Measurements from ENCODE around the gene CACNA2D3.

The CACNA2D3 gene

DNA sequence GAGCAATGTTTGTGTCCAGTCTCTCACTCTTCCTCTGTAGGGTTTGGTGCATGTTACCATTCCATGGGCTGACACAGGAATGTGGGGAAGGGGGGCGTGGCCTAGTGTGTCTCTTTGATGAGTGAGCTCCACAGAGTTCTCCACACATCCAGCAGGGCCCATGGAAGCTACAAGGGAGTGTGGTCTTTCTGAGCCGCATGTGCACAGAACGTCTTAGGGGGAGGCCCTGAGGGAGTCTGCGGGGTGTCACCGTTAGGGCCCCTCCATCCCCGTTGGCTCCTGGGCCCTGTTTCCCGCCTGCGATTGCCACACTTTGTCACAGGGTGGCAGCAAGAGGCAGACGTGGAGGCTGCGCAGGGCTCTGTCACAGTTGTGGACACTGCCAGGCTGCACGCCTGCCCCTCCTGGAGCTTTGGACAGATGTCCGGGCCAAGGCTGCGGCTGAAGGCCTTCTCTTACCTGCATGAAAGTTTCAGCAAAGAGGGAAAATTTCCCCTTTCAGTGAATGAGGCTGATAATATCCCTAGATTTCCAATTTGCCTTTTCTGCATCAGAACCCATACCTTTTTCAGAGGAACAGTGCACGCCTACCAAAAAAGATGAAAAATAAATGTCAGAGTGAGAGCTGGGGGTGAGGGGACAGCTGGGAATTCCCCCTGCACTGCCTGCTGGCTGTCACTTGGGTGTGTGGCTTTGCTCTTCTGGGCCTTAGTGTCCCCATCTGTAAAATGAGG lies 24.3 kb downstream of the CACNA2D3 start:
- Histone ChIP-seq H3K4me3 (ENCODE audit: low read length in 2 of 2) (peak overlapping the region in 1 of 2 donors; percentile 8), H3K36me3 (ENCODE audit: control insufficient read depth in 2 of 2, insufficient read depth in 2 of 2, low read length in 2 of 2) (no peaks in the 10 kb centered on the region), H3K9ac (ENCODE audit: low read length in 2 of 2) (no peak overlapping the region), H3K4me1 (ENCODE audit: control insufficient read depth, insufficient read depth, low read length) (peaks cover 11% of the 10 kb centered on the region), H3K27ac (ENCODE audit: low read length) (no peak overlapping the region), H3K9me3 (ENCODE audit: control insufficient read depth in 2 of 2, low read length in 2 of 2) (no peaks in the 10 kb centered on the region), H3K27me3 (ENCODE audit: control insufficient read depth in 1 of 2, insufficient read depth in 2 of 2, low read length in 2 of 2) (no peaks in the 10 kb centered on the region)

DNA sequence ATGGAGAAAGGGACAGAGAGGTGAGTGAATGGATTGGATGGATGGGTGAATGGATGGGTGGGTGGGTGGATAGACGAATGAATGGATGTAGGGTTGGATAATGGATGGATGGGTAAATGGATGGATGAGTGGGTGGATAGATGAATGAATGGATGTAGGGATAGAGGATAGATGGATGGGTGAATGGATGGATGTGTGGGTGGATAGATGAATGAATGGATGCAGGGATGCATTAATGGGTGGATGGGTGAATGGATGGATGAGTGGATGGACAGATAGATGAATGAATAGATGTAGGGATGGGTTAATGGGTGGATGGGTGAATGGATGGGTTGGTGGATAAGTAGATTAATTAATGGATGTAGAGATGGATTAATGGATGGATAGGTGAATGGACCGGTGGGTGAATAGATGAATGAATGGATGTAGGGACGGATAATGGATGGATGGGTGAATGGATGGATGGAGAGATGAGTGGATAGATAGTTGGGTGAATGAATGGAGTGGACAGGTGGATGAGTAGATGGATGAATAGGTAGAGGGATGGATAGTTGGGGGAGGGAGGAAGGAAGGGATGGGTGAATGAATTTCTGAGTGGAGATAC lies 28.6 kb downstream of the CACNA2D3 start:
- Histone ChIP-seq H3K27ac (ENCODE audit: low read length) (no peak overlapping the region), H3K27me3 (ENCODE audit: control insufficient read depth in 1 of 2, insufficient read depth in 2 of 2, low read length in 2 of 2) (no peaks in the 10 kb centered on the region), H3K9me3 (ENCODE audit: control insufficient read depth in 2 of 2, low read length in 2 of 2) (no peaks in the 10 kb centered on the region), H3K9ac (ENCODE audit: low read length in 2 of 2) (no peak overlapping the region), H3K36me3 (ENCODE audit: control insufficient read depth in 2 of 2, insufficient read depth in 2 of 2, low read length in 2 of 2) (no peaks in the 10 kb centered on the region), H3K4me1 (ENCODE audit: control insufficient read depth, insufficient read depth, low read length) (peaks cover 11% of the 10 kb centered on the region), H3K4me3 (ENCODE audit: low read length in 2 of 2) (no peak overlapping the region)

DNA sequence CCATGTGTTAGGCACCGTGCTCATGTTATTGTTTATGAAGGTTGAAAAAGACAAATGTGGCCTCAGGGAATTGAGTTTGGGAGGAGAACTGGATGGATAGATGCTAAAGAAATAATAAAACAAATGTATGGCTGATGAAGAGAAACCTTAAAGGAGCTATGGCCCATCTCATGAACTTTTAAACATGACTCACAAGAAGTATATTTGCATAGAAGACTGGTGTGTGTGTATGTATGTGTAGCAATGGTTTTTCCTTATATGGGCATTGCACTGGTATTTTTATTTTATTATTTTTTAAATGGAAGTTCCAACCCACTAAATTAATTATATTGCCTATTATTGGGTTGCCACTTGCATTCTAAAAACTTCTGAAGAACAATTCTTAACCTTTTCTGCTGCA lies 31.1 kb downstream of the CACNA2D3 start:
- H3K9me3 ChIP-seq (ENCODE audit: control insufficient read depth in 2 of 2, low read length in 2 of 2): no peaks in the 10 kb centered on the region
- no peaks in the 10 kb centered on the region for H3K36me3 ChIP-seq (ENCODE audit: control insufficient read depth in 2 of 2, insufficient read depth in 2 of 2, low read length in 2 of 2)
- H3K9ac ChIP-seq (ENCODE audit: low read length in 2 of 2): no peak overlapping the region
- no peaks in the 10 kb centered on the region for H3K27me3 ChIP-seq (ENCODE audit: control insufficient read depth in 1 of 2, insufficient read depth in 2 of 2, low read length in 2 of 2)
- H3K27ac ChIP-seq (ENCODE audit: low read length): no peak overlapping the region
- H3K4me3 ChIP-seq (ENCODE audit: low read length in 2 of 2): no peak overlapping the region
- peaks cover 4% of the 10 kb centered on the region for H3K4me1 ChIP-seq (ENCODE audit: control insufficient read depth, insufficient read depth, low read length)

DNA sequence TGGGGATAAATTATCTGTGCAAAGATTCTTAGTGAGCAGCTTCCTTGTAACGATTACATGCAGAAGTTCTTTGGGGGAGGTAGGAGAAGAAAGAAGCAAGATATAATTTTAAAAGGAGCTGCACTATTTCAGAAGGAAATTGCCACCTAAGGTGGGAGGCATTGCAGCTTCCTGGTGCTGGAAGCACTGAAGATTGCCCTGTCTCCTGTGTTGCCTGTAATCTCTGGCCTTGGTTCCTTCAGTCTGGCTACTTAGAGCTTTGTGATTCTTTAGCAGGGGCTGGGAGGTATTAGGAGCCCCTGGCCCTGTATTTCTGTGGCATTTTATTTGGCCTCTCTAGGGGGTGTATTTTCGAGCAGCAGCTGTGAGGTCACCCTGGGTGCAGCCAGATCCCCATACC lies 35.5 kb downstream of the CACNA2D3 start:
- H3K9me3 ChIP-seq (ENCODE audit: control insufficient read depth in 2 of 2, low read length in 2 of 2): no peaks in the 10 kb centered on the region
- H3K27me3 ChIP-seq (ENCODE audit: control insufficient read depth in 1 of 2, insufficient read depth in 2 of 2, low read length in 2 of 2): no peaks in the 10 kb centered on the region
- peaks cover 4% of the 10 kb centered on the region for H3K4me1 ChIP-seq (ENCODE audit: control insufficient read depth, insufficient read depth, low read length)
- H3K27ac ChIP-seq (ENCODE audit: low read length): no peak overlapping the region
- H3K36me3 ChIP-seq (ENCODE audit: control insufficient read depth in 2 of 2, insufficient read depth in 2 of 2, low read length in 2 of 2): no peaks in the 10 kb centered on the region
- H3K9ac ChIP-seq (ENCODE audit: low read length in 2 of 2): no peak overlapping the region
- no peak overlapping the region for H3K4me3 ChIP-seq (ENCODE audit: low read length in 2 of 2)

DNA sequence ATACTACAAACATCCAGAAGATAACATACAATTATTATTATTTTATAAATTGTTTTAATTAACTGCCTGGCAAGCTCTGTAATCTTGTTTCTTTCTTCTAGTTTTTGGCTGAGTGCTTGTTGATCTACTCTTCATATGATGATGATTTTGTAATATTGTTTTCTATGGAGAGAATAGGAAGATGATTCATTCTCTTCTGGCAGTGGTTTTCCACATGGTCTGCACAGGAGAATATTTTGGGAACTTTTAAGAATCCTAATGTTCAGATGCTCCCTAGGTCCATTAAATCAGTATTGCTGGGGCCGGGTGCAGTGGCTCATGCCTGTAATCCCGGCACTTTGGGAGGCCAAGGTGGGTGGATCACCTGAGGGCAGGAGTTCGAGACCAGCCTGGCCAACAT lies 37.6 kb downstream of the CACNA2D3 start:
- no peak overlapping the region for H3K27ac ChIP-seq (ENCODE audit: low read length)
- no peaks in the 10 kb centered on the region for H3K27me3 ChIP-seq (ENCODE audit: control insufficient read depth in 1 of 2, insufficient read depth in 2 of 2, low read length in 2 of 2)
- H3K4me1 ChIP-seq (ENCODE audit: control insufficient read depth, insufficient read depth, low read length): peaks cover 4% of the 10 kb centered on the region
- no peak overlapping the region for H3K9ac ChIP-seq (ENCODE audit: low read length in 2 of 2)
- no peak overlapping the region for H3K4me3 ChIP-seq (ENCODE audit: low read length in 2 of 2)
- H3K36me3 ChIP-seq (ENCODE audit: control insufficient read depth in 2 of 2, insufficient read depth in 2 of 2, low read length in 2 of 2): no peaks in the 10 kb centered on the region
- H3K9me3 ChIP-seq (ENCODE audit: control insufficient read depth in 2 of 2, low read length in 2 of 2): no peaks in the 10 kb centered on the region

DNA sequence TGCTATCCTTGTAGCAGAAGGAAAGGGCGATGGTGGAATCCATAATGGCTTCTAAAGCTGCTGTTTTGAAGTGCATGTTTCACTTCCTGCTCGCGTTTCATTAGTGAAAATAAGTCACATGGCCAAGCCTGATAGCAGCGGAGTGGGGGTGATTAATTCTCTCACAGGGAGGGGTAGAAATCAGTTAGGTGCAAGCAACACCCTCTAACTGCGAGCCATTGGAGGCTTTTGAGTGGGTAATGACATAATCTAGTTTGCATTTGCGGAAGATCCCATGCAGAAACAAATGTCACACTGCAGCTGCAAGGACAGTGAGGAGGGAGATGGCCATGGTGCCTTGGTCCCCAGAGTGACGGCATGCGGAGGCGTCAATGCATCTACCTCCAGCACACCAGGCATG lies 41.1 kb downstream of the CACNA2D3 start:
- H3K9ac ChIP-seq (ENCODE audit: low read length in 2 of 2): no peak overlapping the region
- H3K36me3 ChIP-seq (ENCODE audit: control insufficient read depth in 2 of 2, insufficient read depth in 2 of 2, low read length in 2 of 2): no peaks in the 10 kb centered on the region
- H3K4me3 ChIP-seq (ENCODE audit: low read length in 2 of 2): no peak overlapping the region
- H3K4me1 ChIP-seq (ENCODE audit: control insufficient read depth, insufficient read depth, low read length): no peaks in the 10 kb centered on the region
- no peak overlapping the region for H3K27ac ChIP-seq (ENCODE audit: low read length)
- H3K9me3 ChIP-seq (ENCODE audit: control insufficient read depth in 2 of 2, low read length in 2 of 2): no peaks in the 10 kb centered on the region
- H3K27me3 ChIP-seq (ENCODE audit: control insufficient read depth in 1 of 2, insufficient read depth in 2 of 2, low read length in 2 of 2): no peaks in the 10 kb centered on the region

DNA sequence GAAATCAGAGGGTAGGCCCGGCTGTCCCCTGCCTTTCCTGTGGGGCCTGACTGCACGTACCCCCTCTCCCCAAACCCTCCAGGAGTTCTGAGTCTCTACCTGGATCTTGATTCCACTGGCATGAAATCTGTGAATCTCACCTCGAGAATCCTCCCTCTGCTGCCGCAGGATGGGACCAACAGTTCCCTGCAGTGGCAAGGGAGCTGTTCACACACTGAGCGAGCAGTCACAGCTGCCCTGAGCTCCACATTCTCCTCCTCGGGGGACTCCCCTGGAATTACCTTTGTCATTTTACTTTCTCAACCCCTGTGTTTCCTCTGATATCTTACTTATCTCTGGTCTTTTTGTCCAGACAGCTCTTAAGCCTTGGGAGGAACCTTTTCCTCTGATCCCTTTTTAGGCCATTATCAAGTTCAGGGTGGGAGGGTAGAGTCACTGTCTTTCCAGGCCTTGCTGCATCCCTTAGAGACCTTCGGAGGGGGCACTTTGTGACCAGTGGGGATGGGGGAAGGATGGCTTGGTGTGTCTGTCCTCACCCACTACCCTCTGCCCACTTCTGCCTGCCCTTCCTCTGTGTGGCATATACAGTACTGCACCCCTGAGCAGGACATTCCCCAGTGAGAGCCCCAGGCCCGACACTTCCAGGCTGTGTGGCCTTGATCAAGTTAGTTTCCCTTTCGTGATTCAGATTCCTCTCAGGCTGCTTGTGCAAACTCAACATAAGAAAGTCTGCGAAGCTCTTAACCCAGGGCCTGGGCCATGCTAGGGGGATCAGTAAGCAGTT lies 42.0 kb downstream of the CACNA2D3 start:
- Histone ChIP-seq H3K4me1 (ENCODE audit: control insufficient read depth, insufficient read depth, low read length) (no peaks in the 10 kb centered on the region), H3K27ac (ENCODE audit: low read length) (no peak overlapping the region), H3K9ac (ENCODE audit: low read length in 2 of 2) (no peak overlapping the region), H3K9me3 (ENCODE audit: control insufficient read depth in 2 of 2, low read length in 2 of 2) (no peaks in the 10 kb centered on the region), H3K36me3 (ENCODE audit: control insufficient read depth in 2 of 2, insufficient read depth in 2 of 2, low read length in 2 of 2) (no peaks in the 10 kb centered on the region), H3K27me3 (ENCODE audit: control insufficient read depth in 1 of 2, insufficient read depth in 2 of 2, low read length in 2 of 2) (no peaks in the 10 kb centered on the region), H3K4me3 (ENCODE audit: low read length in 2 of 2) (no peak overlapping the region)

DNA sequence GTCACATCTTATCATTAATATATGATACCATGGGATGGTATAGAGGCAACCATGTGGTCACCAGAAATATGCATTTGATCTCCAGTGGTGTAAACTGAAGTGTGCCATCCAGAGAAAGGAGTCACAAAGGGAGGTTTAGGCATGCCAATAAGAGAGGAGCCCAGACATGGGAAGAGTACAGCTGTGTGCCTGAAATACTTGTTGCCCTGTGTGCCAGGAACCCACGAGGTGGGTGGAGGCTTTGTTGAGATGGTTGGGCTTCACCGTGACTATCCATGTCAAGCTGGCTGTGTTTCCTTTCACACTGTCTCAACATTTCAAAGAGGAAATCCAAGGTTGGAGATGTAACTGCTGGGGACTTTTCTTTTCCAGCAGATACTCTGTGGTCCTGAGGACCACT lies 43.5 kb downstream of the CACNA2D3 start:
- Histone ChIP-seq H3K36me3 (ENCODE audit: control insufficient read depth in 2 of 2, insufficient read depth in 2 of 2, low read length in 2 of 2) (no peaks in the 10 kb centered on the region), H3K4me3 (ENCODE audit: low read length in 2 of 2) (no peak overlapping the region), H3K4me1 (ENCODE audit: control insufficient read depth, insufficient read depth, low read length) (no peaks in the 10 kb centered on the region), H3K9me3 (ENCODE audit: control insufficient read depth in 2 of 2, low read length in 2 of 2) (no peaks in the 10 kb centered on the region), H3K27me3 (ENCODE audit: control insufficient read depth in 1 of 2, insufficient read depth in 2 of 2, low read length in 2 of 2) (no peaks in the 10 kb centered on the region), H3K9ac (ENCODE audit: low read length in 2 of 2) (no peak overlapping the region), H3K27ac (ENCODE audit: low read length) (no peak overlapping the region)

DNA sequence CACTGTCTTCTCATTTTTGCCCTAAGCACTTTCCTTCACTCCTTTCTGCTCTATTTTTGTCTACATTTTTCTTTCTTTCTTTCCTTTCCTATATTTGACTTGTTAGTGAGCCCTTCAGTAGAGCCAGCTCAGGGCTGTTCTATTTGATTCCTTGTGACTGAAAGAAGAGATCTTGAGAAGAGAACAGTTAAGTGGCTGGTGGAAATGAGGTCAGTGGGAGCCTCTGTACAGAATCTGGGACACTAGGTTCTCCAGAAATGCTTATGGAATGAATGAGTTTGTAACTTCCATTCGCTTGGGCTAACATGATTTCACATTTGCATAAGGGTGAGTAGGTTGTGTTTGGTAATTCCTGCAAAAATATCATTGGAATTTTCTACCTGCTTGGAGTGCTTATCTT lies 45.6 kb downstream of the CACNA2D3 start:
- Histone ChIP-seq H3K9me3 (ENCODE audit: control insufficient read depth in 2 of 2, low read length in 2 of 2) (no peaks in the 10 kb centered on the region), H3K27me3 (ENCODE audit: control insufficient read depth in 1 of 2, insufficient read depth in 2 of 2, low read length in 2 of 2) (no peaks in the 10 kb centered on the region), H3K36me3 (ENCODE audit: control insufficient read depth in 2 of 2, insufficient read depth in 2 of 2, low read length in 2 of 2) (no peaks in the 10 kb centered on the region), H3K27ac (ENCODE audit: low read length) (no peak overlapping the region), H3K4me1 (ENCODE audit: control insufficient read depth, insufficient read depth, low read length) (no peaks in the 10 kb centered on the region), H3K4me3 (ENCODE audit: low read length in 2 of 2) (no peak overlapping the region), H3K9ac (ENCODE audit: low read length in 2 of 2) (no peak overlapping the region)

DNA sequence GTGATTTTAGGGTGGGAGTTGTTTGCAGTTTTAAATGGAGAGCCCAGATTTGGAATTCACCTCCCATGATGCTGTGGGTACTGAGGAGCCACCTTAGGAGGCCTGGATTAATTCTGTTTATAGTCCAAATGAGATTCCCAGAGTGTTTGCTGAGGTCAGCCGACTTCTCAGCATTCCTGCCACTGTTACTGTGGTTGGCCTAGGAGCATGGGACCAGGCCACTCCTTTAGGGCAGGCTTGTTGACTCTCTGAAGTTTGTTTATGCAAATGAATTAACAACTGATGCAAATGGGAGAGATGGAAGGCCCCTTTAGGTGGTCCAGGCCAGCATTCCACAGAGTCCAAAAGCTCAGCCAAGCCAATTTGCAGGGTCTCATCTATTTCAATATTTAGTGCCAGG lies 46.1 kb downstream of the CACNA2D3 start:
- no peaks in the 10 kb centered on the region for H3K9me3 ChIP-seq (ENCODE audit: control insufficient read depth in 2 of 2, low read length in 2 of 2)
- H3K9ac ChIP-seq (ENCODE audit: low read length in 2 of 2): no peak overlapping the region

DNA sequence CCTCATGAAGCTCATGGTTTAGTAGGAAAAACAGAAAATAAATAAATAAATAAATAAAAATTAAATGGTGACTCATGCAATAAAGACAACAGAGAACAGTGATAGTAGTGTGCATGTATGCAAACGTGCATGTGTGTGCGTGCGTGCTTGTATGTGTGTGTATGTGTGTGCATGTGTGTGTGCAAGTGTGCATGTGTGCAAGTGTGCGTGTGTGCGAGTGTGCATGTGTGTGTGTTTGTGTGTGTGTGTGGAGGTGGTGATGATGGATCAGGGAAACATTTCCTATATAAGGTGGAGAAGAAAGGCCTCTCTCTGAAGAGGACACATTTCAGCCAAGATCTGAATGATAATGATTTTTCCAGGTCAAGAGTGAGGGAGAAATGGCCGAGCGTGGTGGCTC lies 47.2 kb downstream of the CACNA2D3 start:
- Histone ChIP-seq H3K9me3 (ENCODE audit: control insufficient read depth in 2 of 2, low read length in 2 of 2) (no peaks in the 10 kb centered on the region), H3K27me3 (ENCODE audit: control insufficient read depth in 1 of 2, insufficient read depth in 2 of 2, low read length in 2 of 2) (no peaks in the 10 kb centered on the region), H3K36me3 (ENCODE audit: control insufficient read depth in 2 of 2, insufficient read depth in 2 of 2, low read length in 2 of 2) (no peaks in the 10 kb centered on the region), H3K4me1 (ENCODE audit: control insufficient read depth, insufficient read depth, low read length) (no peaks in the 10 kb centered on the region), H3K27ac (ENCODE audit: low read length) (no peak overlapping the region), H3K4me3 (ENCODE audit: low read length in 2 of 2) (no peak overlapping the region), H3K9ac (ENCODE audit: low read length in 2 of 2) (no peak overlapping the region)

More for the DNA sequence above, 46.1 kb downstream of the CACNA2D3 start:
- Histone ChIP-seq H3K36me3 (ENCODE audit: control insufficient read depth in 2 of 2, insufficient read depth in 2 of 2, low read length in 2 of 2) (no peaks in the 10 kb centered on the region), H3K27ac (ENCODE audit: low read length) (no peak overlapping the region), H3K4me3 (ENCODE audit: low read length in 2 of 2) (no peak overlapping the region), H3K27me3 (ENCODE audit: control insufficient read depth in 1 of 2, insufficient read depth in 2 of 2, low read length in 2 of 2) (no peaks in the 10 kb centered on the region), H3K4me1 (ENCODE audit: control insufficient read depth, insufficient read depth, low read length) (no peaks in the 10 kb centered on the region)

Data from stomach smooth muscle (tissue), 2 donors.